Central memory CD8-positive, alpha-beta T cell (primary cell): ENCODE results near the gene CD99.

ENCODE experiments used
- ATAC-seq: fragments of 150-1000 bp; cut with Tn5 transposase; replicated peaks from 2 replicates; pipeline ENCODE4 v1.10.0; 2022; ENCODE audit warnings: mild to moderate bottlenecking, moderate FRiP score, moderate number of reproducible peaks; ENCODE audit not compliant: poor library complexity, severe bottlenecking; ENCODE audit errors: extremely low read depth
- DNase-seq, 2 donors: peaks; one replicate each; pipeline ENCODE4 v3.0.0; 2021; ENCODE audit warnings: low spot score in 2 of 2
- H3K27ac Mint-ChIP-seq: one replicate; pipeline ENCODE4 v1.8.0; 2022; ENCODE audit warnings: low read depth, mild to moderate bottlenecking, moderate library complexity, mixed read lengths
- H3K27me3 Mint-ChIP-seq: one replicate; pipeline ENCODE4 v1.8.0; 2022; ENCODE audit warnings: mixed read lengths
- H3K36me3 Mint-ChIP-seq: one replicate; pipeline ENCODE4 v1.8.0; 2022; ENCODE audit warnings: mild to moderate bottlenecking, moderate library complexity, mixed read lengths; ENCODE audit not compliant: insufficient read depth
- H3K4me1 Mint-ChIP-seq: one replicate; pipeline ENCODE4 v1.8.0; 2022; ENCODE audit warnings: mixed read lengths
- H3K4me3 Mint-ChIP-seq: one replicate; pipeline ENCODE4 v1.8.0; 2022; ENCODE audit warnings: mild to moderate bottlenecking, moderate library complexity, mixed read lengths
- H3K9me3 Mint-ChIP-seq: one replicate; pipeline ENCODE4 v1.8.0; 2022; ENCODE audit warnings: mixed read lengths

CD99 gene

DNA sequence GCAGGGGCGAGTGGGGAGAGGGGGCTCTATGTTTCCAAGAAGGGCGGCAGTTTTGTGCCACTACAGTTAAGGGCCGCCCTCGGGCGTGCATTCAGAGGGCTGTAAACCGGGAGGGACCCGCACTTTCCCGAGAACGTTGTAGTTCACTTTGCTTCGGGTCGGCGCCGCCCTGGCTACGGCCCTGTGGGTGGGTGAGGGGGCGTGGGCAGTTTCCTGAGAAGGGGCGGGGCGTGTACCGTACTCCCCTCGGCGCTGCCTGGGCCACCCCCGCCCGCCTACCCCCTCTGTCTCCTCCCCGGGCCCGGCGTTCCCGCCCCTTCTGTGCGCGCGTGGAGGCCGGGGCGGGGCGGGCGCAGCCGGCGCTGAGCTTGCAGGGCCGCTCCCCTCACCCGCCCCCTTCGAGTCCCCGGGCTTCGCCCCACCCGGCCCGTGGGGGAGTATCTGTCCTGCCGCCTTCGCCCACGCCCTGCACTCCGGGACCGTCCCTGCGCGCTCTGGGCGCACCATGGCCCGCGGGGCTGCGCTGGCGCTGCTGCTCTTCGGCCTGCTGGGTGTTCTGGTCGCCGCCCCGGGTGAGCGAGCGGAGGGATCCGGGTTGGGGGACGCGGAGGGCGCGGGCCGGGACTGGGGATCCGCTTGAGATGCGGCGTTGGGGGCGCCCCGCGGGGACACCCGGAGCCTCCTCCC lies at the start of gene CD99:
TSS of gene CD99 (plus strand) at position 440 of the 687 bp plus-strand sequence. CDS start at position 506, 66 bp downstream.
- DNase-seq (peak; percentile 74 to 87), ATAC-seq (peak; percentile 83)
- Mint-ChIP-seq H3K4me1 (peaks cover 47% of the 10 kb centered on the region), H3K4me3 (peak within 1 kb of the TSS; percentile 97), H3K27me3 (no peaks in the 10 kb centered on the region), H3K27ac (peak within 1 kb of the TSS; percentile 90), H3K9me3 (no peaks in the 10 kb centered on the region), H3K36me3 (peaks cover 37% of the 10 kb centered on the region)

DNA sequence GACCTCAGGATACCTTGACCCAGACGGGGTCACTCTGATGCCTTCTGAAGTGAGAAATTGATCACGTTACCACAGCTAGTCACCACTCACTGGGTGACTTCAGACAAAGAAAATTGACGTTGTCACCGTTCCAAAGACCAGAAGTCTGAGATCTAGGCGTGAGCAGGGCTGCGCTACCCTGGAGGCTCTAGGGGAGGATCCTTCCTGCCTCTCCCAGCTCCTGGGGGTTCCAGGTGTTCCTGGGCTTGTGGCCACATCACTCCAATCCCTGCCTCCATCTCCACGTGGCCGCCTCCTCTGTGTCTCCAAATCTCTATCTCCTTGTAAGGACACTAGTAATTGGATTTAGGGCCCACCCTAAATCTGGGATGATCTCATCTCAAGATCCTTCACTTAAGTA lies 48.9 kb upstream of the CD99 start:
- ATAC-seq: no peak
- H3K36me3 Mint-ChIP-seq: peaks cover 8% of the 10 kb centered on the region

GRCh38 chrX:2642791-2643190 lies 48.3 kb upstream of the CD99 start:
- no peak overlapping the region for H3K4me3 Mint-ChIP-seq
- no peaks in the 10 kb centered on the region for H3K27me3 Mint-ChIP-seq
- no peaks in the 10 kb centered on the region for H3K9me3 Mint-ChIP-seq
- H3K27ac Mint-ChIP-seq: peak overlapping the region; percentile 6
- H3K36me3 Mint-ChIP-seq: peaks cover 8% of the 10 kb centered on the region
- H3K4me1 Mint-ChIP-seq: no peaks in the 10 kb centered on the region
- no peak for ATAC-seq
- no peak for DNase-seq

More for the DNA sequence above, 48.9 kb upstream of the CD99 start:
- Mint-ChIP-seq H3K4me3 (no peak overlapping the region), H3K9me3 (no peaks in the 10 kb centered on the region), H3K27me3 (no peaks in the 10 kb centered on the region), H3K4me1 (no peaks in the 10 kb centered on the region), H3K27ac (no peak overlapping the region)
- DNase-seq: no peak

DNA sequence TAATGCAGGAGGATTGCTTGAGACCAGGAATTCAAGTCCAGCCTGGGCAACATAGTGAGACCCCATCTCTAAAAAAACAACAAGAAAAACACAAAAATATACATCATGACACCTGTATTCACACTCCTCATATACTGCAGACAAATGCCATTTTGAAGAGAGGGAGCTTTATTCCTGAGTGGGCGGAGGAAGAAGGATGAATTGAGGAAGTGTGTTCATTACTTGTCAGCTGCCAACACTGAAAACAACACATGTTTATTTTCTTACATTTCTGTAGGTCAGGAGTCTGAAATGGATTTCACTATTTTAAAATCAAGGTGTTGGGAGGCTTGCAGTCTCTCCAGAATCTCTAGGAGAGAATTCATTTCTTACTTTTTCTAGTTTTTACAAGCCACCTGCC lies 47.2 kb upstream of the CD99 start:
- Mint-ChIP-seq H3K4me1 (no peaks in the 10 kb centered on the region), H3K27ac (no peak overlapping the region), H3K4me3 (no peak overlapping the region), H3K36me3 (peaks cover 8% of the 10 kb centered on the region), H3K27me3 (no peaks in the 10 kb centered on the region), H3K9me3 (no peaks in the 10 kb centered on the region)
- DNase-seq (no peak), ATAC-seq (no peak)

DNA sequence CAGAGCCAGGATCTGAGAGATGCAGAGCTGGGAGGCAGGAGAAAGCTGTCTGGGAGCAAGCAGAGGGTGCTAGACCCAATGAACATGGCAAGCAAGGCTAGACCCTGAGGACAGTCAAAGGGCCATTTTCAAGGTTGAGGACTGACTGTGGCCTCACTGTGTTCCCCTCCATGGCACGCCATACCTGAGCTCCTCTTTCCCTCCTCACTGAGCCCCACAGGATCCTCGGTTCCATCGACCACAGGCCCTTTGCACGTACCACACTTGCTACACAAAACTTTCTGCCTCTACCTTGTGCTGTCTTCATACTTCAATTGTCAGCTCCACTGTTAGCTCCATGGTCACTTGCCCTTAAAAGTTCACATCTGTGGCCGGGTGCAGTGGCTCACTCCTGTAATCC lies 45.5 kb upstream of the CD99 start:
- DNase-seq (no peak), ATAC-seq (no peak)
- Mint-ChIP-seq H3K4me3 (no peak overlapping the region), H3K4me1 (no peaks in the 10 kb centered on the region), H3K27ac (no peak overlapping the region), H3K27me3 (no peaks in the 10 kb centered on the region), H3K9me3 (no peaks in the 10 kb centered on the region), H3K36me3 (peaks cover 8% of the 10 kb centered on the region)

- no peak overlapping the region for H3K27ac Mint-ChIP-seq
- no peak for DNase-seq
- no peaks in the 10 kb centered on the region for H3K4me1 Mint-ChIP-seq
- H3K9me3 Mint-ChIP-seq: no peaks in the 10 kb centered on the region
- H3K36me3 Mint-ChIP-seq: peaks cover 4% of the 10 kb centered on the region
- no peak for ATAC-seq
- H3K4me3 Mint-ChIP-seq: no peak overlapping the region
- no peaks in the 10 kb centered on the region for H3K27me3 Mint-ChIP-seq
Observed at GRCh38 chrX:2647627-2648026, 43.5 kb upstream of the CD99 start.

DNA sequence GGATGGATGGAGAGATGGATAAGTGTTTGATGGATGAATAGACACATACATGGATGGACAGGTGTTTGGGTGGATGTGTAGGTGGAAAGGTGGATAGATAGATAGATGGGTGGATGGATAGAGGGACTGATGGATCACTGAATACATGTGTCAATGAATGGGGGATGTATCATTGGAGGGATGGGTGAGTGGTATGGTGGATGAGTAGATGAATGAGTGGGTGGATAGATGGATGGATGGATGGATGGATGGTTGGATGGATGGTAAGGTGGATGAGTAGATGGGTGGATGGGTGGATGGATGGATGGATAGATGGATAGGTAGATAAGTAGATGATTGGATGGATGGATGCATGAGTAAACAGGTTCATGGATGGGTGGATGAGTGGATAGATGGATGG lies 41.1 kb upstream of the CD99 start:
- H3K36me3 Mint-ChIP-seq: peaks cover 2% of the 10 kb centered on the region
- no peaks in the 10 kb centered on the region for H3K27me3 Mint-ChIP-seq
- ATAC-seq (no peak), DNase-seq (no peak)
- no peaks in the 10 kb centered on the region for H3K9me3 Mint-ChIP-seq
- no peak overlapping the region for H3K4me3 Mint-ChIP-seq
- H3K27ac Mint-ChIP-seq: no peak overlapping the region
- H3K4me1 Mint-ChIP-seq: no peaks in the 10 kb centered on the region

DNA sequence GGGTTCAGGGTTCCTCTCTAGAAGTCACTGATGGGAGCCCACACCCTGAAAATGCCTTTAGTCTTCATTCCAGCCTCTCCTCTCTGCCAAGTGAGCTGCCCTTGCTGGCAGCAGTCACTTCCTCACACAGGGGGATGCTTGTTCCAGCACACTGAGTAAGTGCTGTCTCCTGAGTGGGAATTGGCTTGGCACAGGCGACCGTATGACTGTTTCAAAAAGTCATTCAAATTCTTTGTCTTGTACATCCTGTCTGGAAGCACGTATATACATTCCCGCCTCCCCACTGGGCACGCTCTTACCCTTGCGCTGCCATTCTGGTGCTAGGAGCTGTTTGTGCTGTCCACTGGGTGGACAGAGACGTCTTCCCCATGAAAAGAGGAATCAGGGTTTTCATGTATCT lies 40.2 kb upstream of the CD99 start:
- Mint-ChIP-seq H3K36me3 (no peaks in the 10 kb centered on the region), H3K4me3 (no peak overlapping the region), H3K4me1 (no peaks in the 10 kb centered on the region), H3K9me3 (no peaks in the 10 kb centered on the region), H3K27me3 (no peaks in the 10 kb centered on the region), H3K27ac (no peak overlapping the region)
- ATAC-seq (no peak), DNase-seq (no peak)

- ATAC-seq (no peak), DNase-seq (no peak)
- Mint-ChIP-seq H3K27me3 (no peaks in the 10 kb centered on the region), H3K27ac (no peak overlapping the region), H3K4me1 (no peaks in the 10 kb centered on the region), H3K9me3 (no peaks in the 10 kb centered on the region), H3K36me3 (no peaks in the 10 kb centered on the region), H3K4me3 (no peak overlapping the region)
Observed at GRCh38 chrX:2652106-2652505, 39.0 kb upstream of the CD99 start.

- DNase-seq (no peak), ATAC-seq (no peak)
- Mint-ChIP-seq H3K36me3 (no peaks in the 10 kb centered on the region), H3K27me3 (no peaks in the 10 kb centered on the region), H3K4me1 (no peaks in the 10 kb centered on the region), H3K9me3 (no peaks in the 10 kb centered on the region), H3K27ac (no peak overlapping the region), H3K4me3 (no peak overlapping the region)
Observed at GRCh38 chrX:2654436-2655340, 36.4 kb upstream of the CD99 start.

GRCh38 chrX:2656257-2656836 lies 34.7 kb upstream of the CD99 start:
- Mint-ChIP-seq H3K27ac (no peak overlapping the region), H3K27me3 (no peaks in the 10 kb centered on the region), H3K4me3 (no peak overlapping the region), H3K9me3 (no peaks in the 10 kb centered on the region), H3K36me3 (peaks cover 2% of the 10 kb centered on the region), H3K4me1 (no peaks in the 10 kb centered on the region)
- ATAC-seq (no peak), DNase-seq (no peak)

DNA sequence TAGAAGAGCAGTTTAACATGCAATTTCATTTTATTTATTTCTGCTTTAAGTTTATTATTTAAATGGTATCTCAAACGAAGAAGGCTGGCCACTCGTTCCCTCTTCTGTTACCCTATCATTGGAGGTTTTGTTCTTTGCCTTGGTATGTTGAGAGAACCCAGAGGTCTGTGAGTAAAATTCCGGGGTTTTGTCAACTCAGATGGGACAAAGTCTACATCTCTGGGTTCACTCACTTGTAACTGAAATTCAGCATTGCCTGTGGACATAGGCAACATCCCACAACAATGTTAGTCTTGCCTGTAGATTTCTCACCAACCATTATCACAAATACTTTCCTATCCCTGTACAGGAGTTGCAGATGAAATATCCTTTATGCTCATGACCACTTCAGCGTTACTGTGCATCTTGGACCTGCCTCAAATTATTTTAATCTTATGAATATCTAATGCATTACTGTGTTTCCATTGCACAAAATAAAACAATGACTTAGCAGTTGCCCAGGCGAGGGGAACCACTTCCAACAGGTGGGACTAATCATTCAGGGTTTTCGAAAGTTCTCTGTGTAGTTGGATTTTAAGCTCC lies 33.5 kb upstream of the CD99 start:
- peak overlapping the region; percentile 13 for H3K27ac Mint-ChIP-seq
- ATAC-seq: no peak
- no peaks in the 10 kb centered on the region for H3K4me1 Mint-ChIP-seq
- H3K4me3 Mint-ChIP-seq: no peak overlapping the region
- H3K9me3 Mint-ChIP-seq: no peaks in the 10 kb centered on the region
- H3K27me3 Mint-ChIP-seq: no peaks in the 10 kb centered on the region
- peaks cover 2% of the 10 kb centered on the region for H3K36me3 Mint-ChIP-seq
- no peak for DNase-seq
